Vagina (tissue), 2 donors: ENCODE data around the gene CAAP1.

ENCODE experiments used
- CTCF ChIP-seq, 3 experiments: fragments of 450-650 bp in 2 of 3; fragments of 200-600 bp in 1 of 3; sonication (generic) in 1 of 3; IDR thresholded peaks; one replicate each; pipeline ENCODE4 v1.5.1; 2017 to 2019; ENCODE audit warnings: antibody characterized with exemption in 3 of 3, mild to moderate bottlenecking in 2 of 3, moderate library complexity in 2 of 3
- POLR2AphosphoS5 ChIP-seq, 2 donors: sonication (generic); formaldehyde crosslinking; IDR thresholded peaks; one replicate each; pipeline ENCODE4 v1.9.0; 2017; ENCODE audit warnings: antibody characterized with exemption in 2 of 2, mild to moderate bottlenecking in 2 of 2, low read depth in 1 of 2; ENCODE audit not compliant: insufficient read depth in 1 of 2

- TF ChIP-seq POLR2AphosphoS5 (IDR thresholded peaks at IDR 0.05; ENCODE audit: insufficient read depth in 1 of 2, low read depth in 1 of 2) (no peak), CTCF (IDR thresholded peaks at IDR 0.05) (no peak)
These were observed 43.2 kb upstream of the CAAP1 start for GRCh38 chr9:26935847-26936246.
